GM18907 (cell line): ENCODE results near the gene BLTP3A.
"Not testable (repeated sequence)": the region's sequence is repeated elsewhere in the genome, so short reads cannot be mapped to it uniquely, and the experiment has no call there.

ENCODE experiments used
- ATAC-seq: cut with Tn5 transposase; IDR thresholded peaks from one replicate; pipeline ENCODE4 v1.9.1; 2021; ENCODE audit warnings: mild to moderate bottlenecking, moderate library complexity; ENCODE audit not compliant: unreplicated experiment

BLTP3A gene

GRCh38 chr6:34788111-34788510 is 3.8 kb upstream of the BLTP3A start:
- no peak for ATAC-seq

GRCh38 chr6:34791164-34791700 is 651 bp upstream of the BLTP3A start:
- ATAC-seq: peak; percentile 40

GRCh38 chr6:34792605-34793500 is 970 bp downstream of the BLTP3A start:
- ATAC-seq: peak; percentile 19

- no peak for ATAC-seq
Measured at GRCh38 chr6:34793877-34794276, 2.0 kb downstream of the BLTP3A start.

- no peak for ATAC-seq
Measured at GRCh38 chr6:34795836-34796425, 4.0 kb downstream of the BLTP3A start.

- no peak for ATAC-seq
Measured at GRCh38 chr6:34798057-34798456, 6.2 kb downstream of the BLTP3A start.

GRCh38 chr6:34799547-34799946 is 7.7 kb downstream of the BLTP3A start:
- no peak for ATAC-seq

- ATAC-seq: no peak
Measured at GRCh38 chr6:34804543-34804942, 12.7 kb downstream of the BLTP3A start.

GRCh38 chr6:34805074-34805473 is 13.2 kb downstream of the BLTP3A start:
- not testable (repeated sequence) for ATAC-seq

- no peak for ATAC-seq
Measured at GRCh38 chr6:34806738-34807453, 15.0 kb downstream of the BLTP3A start.

- not testable (repeated sequence) for ATAC-seq
Measured at GRCh38 chr6:34808473-34808872, 16.6 kb downstream of the BLTP3A start.

- ATAC-seq: not testable (repeated sequence)
Measured at GRCh38 chr6:34809419-34809818, 17.5 kb downstream of the BLTP3A start.

- no peak for ATAC-seq
Measured at GRCh38 chr6:34810017-34810882, 18.4 kb downstream of the BLTP3A start.

GRCh38 chr6:34810936-34811632 is 19.2 kb downstream of the BLTP3A start:
- ATAC-seq: peak; percentile 88

- ATAC-seq: no peak
Measured at GRCh38 chr6:34813028-34813713, 21.3 kb downstream of the BLTP3A start.

- no peak for ATAC-seq
Measured at GRCh38 chr6:34816635-34817301, 24.9 kb downstream of the BLTP3A start.

GRCh38 chr6:34817446-34817845 is 25.6 kb downstream of the BLTP3A start:
- ATAC-seq: no peak

GRCh38 chr6:34818872-34819570 is 27.1 kb downstream of the BLTP3A start:
- not testable (repeated sequence) for ATAC-seq
